ENCODE results near the gene LYZL1. TPM values are rescaled to one million over a fixed set of nuclear protein-coding genes. Genes with fewer than 3 reads are reported as not detected.

The LYZL1 gene
- total RNA-seq, 1 donor from 2014 or later: not detected

DNA sequence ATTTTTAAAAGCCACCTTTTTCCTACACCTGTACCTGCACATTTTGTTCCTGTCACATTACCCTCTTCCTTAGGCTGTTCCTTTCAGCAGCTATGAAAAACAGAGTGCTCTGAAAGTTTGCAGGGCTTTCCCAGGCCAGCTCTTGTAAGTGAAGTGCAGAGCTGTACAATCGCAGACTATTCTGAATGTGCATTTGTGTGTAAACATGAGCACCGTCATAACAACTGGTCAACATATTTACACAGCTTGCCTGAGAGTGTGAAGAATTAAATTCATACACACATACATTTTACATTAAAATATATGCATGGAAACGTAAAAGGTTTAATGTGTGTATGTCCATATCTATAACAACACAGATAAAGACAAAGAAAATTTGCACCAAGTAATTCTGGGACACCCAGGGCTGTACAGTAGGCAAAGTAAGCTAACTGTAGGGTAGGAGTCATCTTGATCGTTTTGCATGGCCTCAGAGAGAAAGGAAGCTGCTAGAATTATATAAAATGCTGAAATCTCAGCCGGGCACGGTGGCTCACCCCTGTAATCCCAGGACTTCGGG, 23.6 kb upstream of the LYZL1 start:
- no peak overlapping the region for H3K4me3 ChIP-seq
- no peak for DNase-seq (ENCODE audit: low spot score in 2 of 2)
- TF ChIP-seq, protein P1, sequence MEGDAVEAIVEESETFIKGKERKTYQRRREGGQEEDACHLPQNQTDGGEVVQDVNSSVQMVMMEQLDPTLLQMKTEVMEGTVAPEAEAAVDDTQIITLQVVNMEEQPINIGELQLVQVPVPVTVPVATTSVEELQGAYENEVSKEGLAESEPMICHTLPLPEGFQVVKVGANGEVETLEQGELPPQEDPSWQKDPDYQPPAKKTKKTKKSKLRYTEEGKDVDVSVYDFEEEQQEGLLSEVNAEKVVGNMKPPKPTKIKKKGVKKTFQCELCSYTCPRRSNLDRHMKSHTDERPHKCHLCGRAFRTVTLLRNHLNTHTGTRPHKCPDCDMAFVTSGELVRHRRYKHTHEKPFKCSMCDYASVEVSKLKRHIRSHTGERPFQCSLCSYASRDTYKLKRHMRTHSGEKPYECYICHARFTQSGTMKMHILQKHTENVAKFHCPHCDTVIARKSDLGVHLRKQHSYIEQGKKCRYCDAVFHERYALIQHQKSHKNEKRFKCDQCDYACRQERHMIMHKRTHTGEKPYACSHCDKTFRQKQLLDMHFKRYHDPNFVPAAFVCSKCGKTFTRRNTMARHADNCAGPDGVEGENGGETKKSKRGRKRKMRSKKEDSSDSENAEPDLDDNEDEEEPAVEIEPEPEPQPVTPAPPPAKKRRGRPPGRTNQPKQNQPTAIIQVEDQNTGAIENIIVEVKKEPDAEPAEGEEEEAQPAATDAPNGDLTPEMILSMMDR (IDR thresholded peaks at IDR 0.05): no peak
- H3K36me3 ChIP-seq: no peaks in the 10 kb centered on the region
- no peaks in the 10 kb centered on the region for H3K4me1 ChIP-seq
- H3K27ac ChIP-seq: no peak overlapping the region
- no peaks in the 10 kb centered on the region for H3K9me3 ChIP-seq
- H3K27me3 ChIP-seq: no peaks in the 10 kb centered on the region
- intact Hi-C loops (cut with DNase I): no loop called here

GRCh38 chr10:29266641-29267040, 22.2 kb upstream of the LYZL1 start:
- no peak for DNase-seq (ENCODE audit: low spot score in 2 of 2)
- no peaks in the 10 kb centered on the region for H3K4me1 ChIP-seq
- no peaks in the 10 kb centered on the region for H3K9me3 ChIP-seq
- no peaks in the 10 kb centered on the region for H3K36me3 ChIP-seq
- intact Hi-C loops (cut with DNase I): no loop called here
- no peak overlapping the region for H3K4me3 ChIP-seq
- TF ChIP-seq, protein P1 (IDR thresholded peaks at IDR 0.05): no peak
- H3K27me3 ChIP-seq: no peaks in the 10 kb centered on the region
- H3K27ac ChIP-seq: no peak overlapping the region

GRCh38 chr10:29268011-29268410, 20.9 kb upstream of the LYZL1 start:
- Histone ChIP-seq H3K4me3 (no peak overlapping the region), H3K27ac (no peak overlapping the region), H3K36me3 (no peaks in the 10 kb centered on the region), H3K27me3 (no peaks in the 10 kb centered on the region), H3K9me3 (no peaks in the 10 kb centered on the region), H3K4me1 (no peaks in the 10 kb centered on the region)
- intact Hi-C loops (cut with DNase I): no loop called here
- DNase-seq (ENCODE audit: low spot score in 2 of 2): no peak
- TF ChIP-seq, protein P1 (IDR thresholded peaks at IDR 0.05): no peak

DNA sequence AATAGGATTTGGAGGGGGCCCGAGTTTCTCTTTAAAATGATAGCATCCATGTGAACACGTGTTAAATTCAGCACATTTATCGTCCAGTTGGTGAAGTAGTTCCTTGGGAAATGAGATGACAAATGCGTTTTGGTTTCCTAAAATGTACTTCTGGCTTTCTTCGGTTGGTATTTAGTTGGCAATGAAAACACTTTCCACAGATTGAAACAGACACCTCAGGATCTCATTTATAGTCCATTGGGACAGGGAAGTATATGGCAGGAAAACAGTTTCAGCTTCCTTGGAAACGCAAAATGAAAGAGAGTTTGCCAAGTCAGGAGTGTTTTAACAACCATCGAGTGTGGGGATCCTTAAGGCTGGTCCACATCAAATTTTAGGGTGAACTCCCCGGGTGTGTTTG, 19.4 kb upstream of the LYZL1 start:
- Histone ChIP-seq H3K36me3 (no peaks in the 10 kb centered on the region), H3K27me3 (no peaks in the 10 kb centered on the region), H3K9me3 (no peaks in the 10 kb centered on the region), H3K27ac (no peak overlapping the region), H3K4me3 (no peak overlapping the region), H3K4me1 (no peaks in the 10 kb centered on the region)
- intact Hi-C loops (cut with DNase I): no loop called here
- TF ChIP-seq, protein P1 (IDR thresholded peaks at IDR 0.05): no peak
- no peak for DNase-seq (ENCODE audit: low spot score in 2 of 2)

GRCh38 chr10:29270883-29271282, 18.0 kb upstream of the LYZL1 start:
- TF ChIP-seq, protein P1 (IDR thresholded peaks at IDR 0.05): no peak
- no peak for DNase-seq (ENCODE audit: low spot score in 2 of 2)
- intact Hi-C loops (cut with DNase I): no loop called here

GRCh38 chr10:29271877-29272276, 17.0 kb upstream of the LYZL1 start:
- intact Hi-C loops (cut with DNase I): no loop called here
- Histone ChIP-seq H3K27me3 (no peaks in the 10 kb centered on the region), H3K9me3 (no peaks in the 10 kb centered on the region), H3K4me3 (no peak overlapping the region), H3K4me1 (no peaks in the 10 kb centered on the region), H3K27ac (no peak overlapping the region), H3K36me3 (no peaks in the 10 kb centered on the region)
- DNase-seq (ENCODE audit: low spot score in 2 of 2): no peak
- TF ChIP-seq, protein P1 (IDR thresholded peaks at IDR 0.05): no peak

More at GRCh38 chr10:29270883-29271282, 18.0 kb upstream of the LYZL1 start:
- H3K27ac ChIP-seq: no peak overlapping the region
- no peaks in the 10 kb centered on the region for H3K36me3 ChIP-seq
- H3K4me3 ChIP-seq: no peak overlapping the region
- no peaks in the 10 kb centered on the region for H3K9me3 ChIP-seq
- no peaks in the 10 kb centered on the region for H3K27me3 ChIP-seq
- H3K4me1 ChIP-seq: no peaks in the 10 kb centered on the region
